ENCODE results near the gene RPL37A. TPM values are rescaled to one million over a fixed set of nuclear protein-coding genes. Genes with fewer than 3 reads are reported as not detected.
"Not testable (repeated sequence)": the region's sequence is repeated elsewhere in the genome, so short reads cannot be mapped to it uniquely, and the experiment has no call there.

RPL37A gene
- total RNA-seq, 1 donor from 2014 or later, result 933 TPM

DNA sequence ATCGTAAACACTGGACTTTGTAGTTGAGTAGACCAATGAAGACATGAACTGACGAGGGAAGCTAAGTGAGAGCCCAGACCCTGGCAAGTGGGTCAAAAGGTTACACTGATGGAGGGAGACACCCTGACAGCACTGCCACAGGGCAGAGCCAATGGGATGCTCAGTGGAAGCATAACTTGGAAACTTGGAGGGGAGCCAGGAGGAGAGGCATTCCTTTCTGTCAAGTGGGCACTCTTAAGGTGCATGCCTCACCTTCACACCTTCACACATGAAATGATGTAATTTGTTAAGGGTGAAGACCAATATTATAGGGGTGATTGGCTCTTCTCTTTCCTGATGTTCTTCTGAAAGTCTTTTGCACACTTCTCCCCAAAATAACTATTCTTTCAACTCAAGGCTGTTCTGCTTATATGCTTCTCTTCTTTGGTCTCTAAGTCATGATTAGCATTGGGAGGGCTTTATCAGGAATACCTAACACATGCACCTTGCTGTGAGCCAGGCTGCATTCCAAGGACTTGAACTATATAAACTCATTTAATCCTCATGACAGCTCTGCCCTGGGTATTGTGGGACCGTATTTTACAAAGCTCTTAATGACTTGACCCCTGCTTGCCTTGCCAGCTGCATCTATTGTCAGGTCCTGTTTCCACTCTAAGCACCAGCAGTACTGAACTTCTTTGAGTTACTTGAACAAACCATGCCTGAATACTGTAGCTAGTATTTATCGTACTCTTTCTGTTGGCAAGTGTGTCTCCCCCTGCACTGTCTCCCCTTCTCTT lies 19.0 kb downstream of the RPL37A start:
- no peak for DNase-seq

DNA sequence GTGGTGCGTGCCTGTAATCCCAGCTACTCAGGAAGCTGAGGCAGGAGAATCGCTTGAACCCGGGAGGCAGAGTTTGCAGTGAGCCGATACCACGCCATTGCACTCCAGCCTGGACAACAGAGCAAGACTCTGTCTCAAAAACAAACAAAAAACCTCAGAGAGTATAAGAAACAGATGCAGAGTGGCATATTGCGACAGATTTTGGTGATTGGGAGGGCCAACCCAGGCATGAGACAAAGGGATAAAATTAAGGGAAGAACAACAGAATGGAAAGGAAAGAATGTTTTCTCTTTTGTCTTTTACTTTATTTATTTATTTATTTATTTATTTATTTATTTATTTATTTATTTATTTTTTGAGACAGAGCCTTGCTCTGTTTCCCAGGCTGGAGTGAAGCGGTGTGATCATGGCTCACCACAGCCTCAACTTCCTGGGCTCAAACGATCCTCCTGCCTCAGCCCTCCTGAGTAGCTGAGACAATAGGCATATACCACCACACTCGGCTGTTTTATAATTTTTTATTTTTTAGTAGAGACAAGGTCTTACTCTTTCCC lies 20.0 kb downstream of the RPL37A start:
- not testable (repeated sequence) for DNase-seq

DNA sequence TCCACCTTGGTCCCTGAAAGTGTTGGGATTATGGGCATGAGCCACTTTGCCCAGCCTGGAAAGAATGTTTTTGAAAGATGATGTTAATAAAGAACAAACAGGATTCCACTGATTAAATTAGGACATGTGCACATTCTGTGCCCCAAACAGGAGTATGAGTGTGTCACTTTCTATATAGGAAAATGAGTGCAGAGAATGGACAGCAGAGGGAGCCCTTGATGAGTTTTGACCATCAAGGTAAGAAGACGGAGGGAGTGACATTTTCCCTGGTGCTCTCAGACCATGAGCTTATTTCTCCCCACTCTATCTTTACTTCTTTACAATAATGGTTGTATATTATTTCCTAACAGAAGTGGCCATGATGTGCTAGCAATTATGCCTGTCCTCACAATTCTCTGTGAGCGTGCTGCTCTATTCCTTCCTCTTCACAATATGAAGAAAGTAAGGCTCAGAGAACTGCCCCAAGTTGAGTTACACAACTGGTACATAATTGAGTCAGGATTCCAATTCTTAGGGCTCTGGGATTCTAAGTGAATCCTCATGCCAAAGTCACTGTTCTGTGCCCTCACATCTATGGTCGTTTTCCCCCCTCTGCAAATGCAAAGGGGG lies 20.6 kb downstream of the RPL37A start:
- DNase-seq, result peak; percentile 95

DNA sequence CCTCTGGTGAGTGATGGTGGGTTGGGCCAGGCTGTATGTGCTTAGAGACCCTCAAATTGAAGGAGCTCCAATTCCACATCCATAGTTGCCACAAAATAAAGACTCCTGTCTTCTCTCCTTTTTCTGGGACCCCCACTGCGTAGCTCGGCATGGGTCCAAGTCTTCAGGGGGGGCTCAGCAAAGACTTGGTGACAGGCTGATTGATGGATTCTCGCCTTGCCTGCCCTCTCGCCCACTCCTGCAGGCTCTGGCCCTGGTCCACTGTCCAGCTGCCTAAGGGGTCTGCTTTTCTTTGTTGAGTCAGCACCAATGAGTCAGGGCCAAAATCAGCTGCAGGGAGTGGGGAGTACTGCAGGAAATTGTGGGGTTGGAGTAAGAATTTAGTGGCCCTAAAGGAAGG lies 21.5 kb downstream of the RPL37A start:
- no peak for DNase-seq

DNA sequence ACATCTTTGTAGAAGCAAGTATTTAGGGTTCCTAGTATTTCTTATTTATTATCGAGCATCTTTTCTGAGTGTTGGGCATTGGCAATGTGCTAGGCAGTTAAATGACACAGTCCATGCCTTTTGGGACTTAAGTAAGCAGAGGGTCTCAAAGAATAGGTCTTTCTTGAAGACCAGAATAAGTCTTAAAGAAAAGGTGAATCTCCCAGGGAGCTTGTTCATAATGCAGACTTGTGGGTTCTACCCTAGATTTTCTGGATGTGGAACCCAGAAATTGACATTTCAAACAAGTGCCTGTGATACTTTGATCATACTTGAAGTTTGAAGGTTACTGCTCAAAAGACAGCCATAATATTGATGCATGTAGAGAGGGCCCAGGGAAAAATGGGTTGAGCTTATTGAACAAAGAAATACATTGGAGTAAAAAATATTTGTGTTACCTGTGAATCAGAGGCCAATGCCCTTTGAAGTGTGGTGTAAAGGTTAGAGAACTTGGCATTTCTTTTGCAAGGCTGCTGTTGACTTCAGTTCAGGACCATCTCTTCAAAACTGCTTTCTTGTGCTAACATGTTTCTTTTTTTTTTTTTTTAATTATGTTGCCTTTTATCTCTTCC lies 24.4 kb downstream of the RPL37A start:
- DNase-seq, result no peak

DNA sequence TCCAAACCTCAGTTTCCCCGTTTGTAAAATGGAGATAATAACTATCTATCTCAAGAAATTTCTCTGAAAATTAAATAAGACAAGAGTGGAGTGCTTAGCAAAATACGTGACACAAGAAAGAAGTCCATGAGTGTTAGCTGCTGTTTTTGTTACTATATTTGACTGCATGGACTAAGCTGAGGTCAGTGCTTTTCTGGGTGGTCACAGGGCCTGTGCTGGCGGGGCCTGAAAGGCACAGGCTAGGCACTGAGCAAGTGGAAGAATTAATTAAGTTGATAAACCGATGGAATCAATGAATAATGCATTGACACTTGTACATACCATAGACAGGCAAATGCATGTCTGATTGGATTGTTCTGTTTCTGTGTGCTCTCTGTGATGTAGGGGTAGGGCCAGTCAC lies 27.3 kb downstream of the RPL37A start:
- no peak for DNase-seq

DNA sequence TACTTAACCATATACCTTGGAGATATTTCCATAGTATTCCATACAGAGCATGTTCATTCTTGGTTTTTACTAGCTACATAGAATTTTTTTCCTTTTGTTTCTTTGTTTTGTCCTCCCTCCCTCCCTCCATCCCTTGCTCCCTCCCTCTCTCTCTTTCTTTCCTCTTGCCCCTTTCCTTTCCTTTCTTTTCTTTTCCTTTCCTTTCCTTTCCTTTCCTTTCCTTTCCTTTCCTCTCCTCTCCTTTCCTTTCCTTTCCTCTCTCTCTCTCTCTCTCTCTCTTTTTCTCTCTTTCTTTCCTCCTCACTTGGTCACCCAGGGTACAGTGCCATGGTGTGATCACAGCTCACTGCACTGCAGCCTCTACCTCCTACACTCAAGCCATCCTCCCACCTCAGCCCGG lies 28.3 kb downstream of the RPL37A start:
- no peak for DNase-seq

DNA sequence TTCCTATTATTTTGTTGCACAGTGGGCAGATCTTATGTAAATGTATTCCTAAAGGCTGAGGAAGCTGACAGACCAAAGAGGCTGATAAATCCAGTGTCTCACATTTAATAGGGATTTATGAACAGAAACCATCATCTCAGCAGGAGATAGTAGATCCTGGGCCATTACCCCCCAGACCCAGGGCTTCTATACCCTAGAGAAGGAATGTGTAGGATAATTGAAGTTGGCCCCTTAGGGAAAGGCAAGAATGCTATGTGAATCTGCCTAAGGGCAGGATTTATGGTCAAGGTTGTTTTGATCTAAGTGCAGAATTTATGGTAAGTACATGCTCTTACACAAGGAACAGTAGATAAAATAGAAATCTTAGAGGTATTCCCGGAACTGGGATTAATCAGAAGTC lies 29.0 kb downstream of the RPL37A start:
- DNase-seq, result no peak

DNA sequence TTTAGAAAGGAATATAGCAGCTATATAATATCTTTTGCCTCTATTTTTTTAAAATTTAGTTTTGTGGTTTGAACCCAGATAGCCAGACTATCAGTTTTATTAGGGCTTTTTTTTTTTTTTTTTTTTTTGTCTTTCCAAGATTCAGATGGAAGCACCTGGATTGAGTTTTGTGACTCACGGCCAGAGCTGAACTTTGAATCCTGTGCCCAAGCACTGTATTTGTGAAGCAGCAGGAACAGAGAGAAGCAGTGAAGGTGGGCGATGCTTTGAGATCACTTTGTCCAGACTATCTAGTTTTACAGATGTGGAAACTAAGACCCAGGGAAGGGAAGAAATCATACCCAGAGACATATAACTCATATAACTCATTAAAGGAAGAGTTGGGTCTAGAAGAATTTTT lies 33.9 kb downstream of the RPL37A start:
- DNase-seq, result no peak

DNA sequence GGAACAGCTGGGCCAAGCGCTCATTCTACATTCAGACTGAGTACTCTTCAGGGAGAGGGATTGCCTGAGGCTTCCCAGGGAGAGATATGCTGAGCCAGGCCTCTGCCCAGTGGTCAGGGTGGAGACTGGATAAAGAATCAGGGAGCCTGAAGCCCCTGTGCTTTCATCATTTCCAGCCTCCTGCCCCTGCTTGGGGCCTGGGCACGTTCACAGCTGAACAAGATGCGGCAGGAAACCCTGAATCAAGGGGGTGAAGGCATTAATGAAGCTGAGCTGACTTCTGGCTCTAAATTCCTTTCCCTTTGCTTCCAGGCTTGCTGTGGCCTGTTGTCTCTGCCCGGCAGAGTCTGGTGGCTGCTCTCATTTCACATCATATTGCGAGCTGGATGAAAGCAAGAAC lies 35.0 kb downstream of the RPL37A start:
- peak; percentile 55 for DNase-seq

DNA sequence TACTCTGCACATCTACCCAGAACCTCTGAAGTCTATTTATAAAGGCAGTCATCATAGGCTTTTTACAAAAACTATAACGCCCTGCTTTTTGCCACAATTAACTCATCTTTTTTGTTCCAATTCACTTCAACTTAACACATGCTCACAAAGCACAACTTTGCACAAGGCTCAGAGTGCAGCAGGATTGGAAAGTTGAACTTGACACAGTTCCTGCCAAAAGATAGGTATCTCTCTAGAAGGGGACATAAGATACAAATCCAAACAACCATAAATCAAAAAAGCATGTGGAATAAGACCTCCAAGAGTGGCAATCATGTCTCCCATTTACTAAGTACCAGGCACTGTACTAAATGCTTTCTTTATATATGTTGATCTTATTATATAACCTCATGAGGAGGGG lies 36.2 kb downstream of the RPL37A start:
- no peak for DNase-seq

DNA sequence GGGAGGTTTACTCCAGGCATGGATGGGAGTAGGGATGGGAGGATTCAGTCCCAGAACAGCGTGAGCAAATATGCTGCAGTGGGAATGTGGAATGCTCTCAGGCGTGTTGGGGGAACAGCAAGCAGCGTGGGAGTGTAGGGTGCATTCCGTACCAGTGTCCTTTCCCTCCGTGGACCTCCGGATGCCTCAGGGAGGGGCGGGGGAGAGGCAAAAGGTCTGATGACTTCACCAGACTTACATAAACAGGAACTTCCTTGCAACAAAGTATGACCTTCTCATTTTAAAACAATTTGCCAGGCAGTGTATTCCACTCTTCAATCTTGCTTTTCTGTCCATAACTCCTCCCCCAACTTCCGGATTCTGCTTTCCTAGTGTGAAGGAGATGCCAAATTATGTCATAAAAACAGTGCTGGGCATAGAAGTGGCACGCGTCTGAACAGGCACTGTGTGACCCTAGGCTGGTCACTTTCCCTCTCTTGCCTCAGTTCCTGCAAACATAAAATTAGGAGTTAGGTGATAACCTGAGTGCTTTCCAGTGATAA lies 36.9 kb downstream of the RPL37A start:
- peak; percentile 51 for DNase-seq

DNA sequence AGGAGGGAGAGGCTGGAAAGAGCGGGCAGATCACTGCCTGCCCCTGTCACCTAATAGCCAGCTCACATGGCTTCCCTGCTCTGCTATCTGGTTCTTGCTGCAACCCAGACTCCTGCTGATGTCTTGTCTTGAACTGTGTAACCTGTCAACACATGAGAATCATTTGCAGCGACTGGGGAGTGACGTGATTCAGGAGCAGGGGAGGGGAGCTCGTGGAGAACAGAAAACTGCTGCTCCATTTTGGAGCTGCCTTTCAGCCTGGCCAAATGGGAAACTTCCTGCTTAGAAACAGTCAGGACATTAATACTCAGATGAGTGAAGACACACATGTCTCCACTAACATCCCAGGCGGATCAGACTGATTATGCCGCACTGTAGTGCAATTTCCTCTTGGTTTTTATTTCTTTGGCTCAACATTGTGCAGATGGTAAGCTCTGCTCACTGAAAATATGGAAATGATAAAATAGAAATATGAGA lies 38.1 kb downstream of the RPL37A start:
- DNase-seq, result peak; percentile 78

DNA sequence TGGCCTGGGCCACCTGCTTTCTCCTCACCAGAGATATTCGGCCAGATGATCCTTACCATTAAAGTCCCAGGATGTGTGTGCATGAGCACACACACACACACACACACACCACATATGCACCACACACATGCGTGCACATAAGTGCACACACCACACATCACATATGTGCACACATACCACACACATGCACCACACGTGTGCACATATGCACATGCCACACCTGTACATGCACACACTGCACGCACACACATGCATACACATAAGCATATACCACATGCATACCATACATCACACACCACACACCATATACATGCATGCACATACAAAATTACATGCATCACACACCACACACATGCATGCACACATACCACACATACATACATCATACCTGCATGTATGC lies 38.7 kb downstream of the RPL37A start:
- no peak for DNase-seq

DNA sequence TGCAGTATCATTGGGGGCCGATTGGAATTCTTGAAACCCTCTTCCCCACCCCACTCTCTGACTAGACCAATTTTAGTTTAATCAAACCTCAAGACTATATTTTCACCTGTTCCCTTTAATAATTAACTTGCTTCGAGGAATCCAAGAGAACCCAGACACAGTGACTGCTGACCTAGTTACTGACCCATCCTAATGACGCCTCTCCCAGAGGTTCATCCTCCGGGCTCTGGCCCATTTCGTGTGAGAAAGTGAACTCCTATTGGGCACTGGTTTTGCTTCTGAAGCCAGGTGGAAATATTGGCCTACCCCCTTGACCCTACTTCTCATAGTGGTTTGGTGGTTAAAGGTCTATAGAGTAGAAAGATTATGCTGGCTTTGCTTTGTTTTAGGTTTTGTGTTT lies 39.9 kb downstream of the RPL37A start:
- DNase-seq, result no peak

DNA sequence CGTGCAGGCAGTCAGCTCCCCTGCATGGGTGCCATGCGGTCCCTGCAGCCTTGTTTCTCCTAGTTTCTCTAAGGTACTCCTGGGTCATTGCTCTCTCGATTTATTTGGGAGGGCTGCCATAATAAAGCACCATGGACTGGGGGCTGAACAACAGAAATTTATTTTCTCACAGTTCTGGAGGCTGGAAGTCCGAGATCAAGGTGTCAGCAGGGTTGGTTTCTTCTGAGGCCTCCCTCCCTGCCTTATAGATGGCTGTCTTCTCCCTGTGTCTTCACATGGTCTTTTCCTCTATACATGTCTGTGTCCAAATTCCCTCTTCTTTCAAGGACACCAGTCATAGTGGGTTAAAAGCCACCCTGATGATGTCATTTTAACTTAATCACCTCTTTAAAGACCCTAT lies 40.5 kb downstream of the RPL37A start:
- no peak for DNase-seq

DNA sequence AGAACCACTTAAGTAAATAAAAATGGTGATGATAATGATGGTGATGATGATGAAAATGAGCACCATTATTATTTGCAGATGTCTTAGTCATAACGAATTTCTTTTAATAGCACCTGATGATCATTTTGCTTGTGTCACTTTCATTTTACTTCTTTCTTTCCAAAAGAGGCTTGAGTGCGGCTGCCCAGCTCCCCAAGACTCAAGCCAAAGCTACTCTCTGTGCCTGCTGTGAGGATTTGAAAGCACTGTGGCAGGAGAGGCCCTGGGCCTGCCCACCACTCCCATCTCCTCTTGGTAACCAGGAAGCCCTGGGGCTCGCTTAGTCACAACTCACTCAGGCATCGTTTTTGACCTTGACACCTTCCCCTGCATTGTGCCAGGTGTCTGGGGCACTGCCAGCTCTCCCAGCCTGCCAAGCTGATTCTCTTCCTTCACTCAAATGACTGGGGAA lies 41.2 kb downstream of the RPL37A start:
- DNase-seq, result no peak

DNA sequence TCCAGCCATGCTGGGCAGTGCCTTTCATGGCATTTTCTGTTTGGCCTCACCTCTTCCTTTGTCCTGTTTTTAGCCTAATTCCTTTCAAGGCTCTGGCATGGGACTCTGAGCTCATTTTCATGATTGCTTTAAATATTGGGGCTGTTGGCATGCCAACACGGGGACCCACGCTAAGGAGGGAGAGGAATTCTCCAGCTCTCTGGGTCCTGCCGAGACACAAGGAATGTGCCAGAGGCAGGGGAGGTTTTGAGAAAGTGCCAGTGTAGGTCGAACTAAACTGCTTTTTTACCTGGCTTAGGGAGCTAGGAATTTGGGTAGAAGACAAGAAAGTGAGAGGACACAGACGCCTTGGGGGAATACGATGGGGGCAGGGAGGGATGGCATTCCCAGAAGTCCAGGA lies 42.3 kb downstream of the RPL37A start:
- no peak for DNase-seq

DNA sequence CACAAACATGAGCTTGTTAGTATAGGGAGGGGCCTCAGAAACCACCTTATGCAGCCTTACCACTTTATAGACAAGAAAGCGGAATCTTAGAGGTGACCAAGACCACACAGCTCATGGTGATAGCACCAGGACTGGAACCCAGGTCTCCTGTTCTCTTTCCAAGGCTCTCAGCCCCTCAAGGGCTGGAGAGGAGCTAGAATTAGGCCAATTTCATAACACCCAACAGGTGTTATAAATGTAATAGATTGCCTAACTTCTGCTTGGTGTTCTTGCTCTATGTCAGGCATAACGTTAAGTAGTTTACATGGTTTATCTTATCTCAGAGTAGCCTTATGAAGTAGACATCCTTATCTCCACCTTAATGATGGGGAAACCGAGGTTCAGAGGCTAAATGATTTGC lies 42.9 kb downstream of the RPL37A start:
- DNase-seq, result no peak

DNA sequence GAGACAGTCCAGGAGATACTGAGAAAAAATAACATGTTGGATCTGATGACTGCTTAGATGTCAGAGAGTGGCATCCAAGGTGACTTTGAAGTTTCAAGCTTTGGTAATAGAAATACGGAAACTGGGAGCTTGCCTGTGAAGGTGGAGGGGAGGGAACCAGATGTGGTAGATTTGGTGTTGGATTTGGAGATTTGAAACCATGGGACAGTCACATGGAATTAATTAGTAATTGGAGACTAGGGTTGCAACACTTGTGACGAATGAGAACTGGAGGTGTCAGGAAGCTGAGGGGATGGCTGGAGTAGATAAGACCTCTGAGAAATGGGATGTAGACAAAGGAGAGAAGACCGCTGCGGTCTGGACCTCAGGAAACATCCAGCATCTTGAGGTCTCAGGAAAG lies 46.7 kb downstream of the RPL37A start:
- DNase-seq, result no peak

DNA sequence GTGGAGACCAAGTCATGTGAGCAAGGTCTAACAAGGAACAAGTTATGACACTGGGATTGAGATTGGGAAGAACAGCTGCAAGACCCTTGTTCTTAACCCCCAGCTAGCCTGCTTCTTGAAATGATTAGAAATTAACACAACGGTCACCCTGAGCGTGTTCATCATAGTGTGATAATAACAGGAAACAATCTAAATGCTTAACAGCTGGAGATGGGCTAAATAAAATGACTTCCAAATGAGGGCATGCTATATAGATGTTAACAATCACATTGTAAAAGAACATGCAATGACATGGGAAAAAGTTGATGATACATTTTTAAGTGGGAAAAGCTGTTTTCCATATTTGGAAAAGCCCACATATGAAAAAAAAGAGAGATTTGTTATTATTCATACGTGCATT lies 47.6 kb downstream of the RPL37A start:
- no peak for DNase-seq

DNA sequence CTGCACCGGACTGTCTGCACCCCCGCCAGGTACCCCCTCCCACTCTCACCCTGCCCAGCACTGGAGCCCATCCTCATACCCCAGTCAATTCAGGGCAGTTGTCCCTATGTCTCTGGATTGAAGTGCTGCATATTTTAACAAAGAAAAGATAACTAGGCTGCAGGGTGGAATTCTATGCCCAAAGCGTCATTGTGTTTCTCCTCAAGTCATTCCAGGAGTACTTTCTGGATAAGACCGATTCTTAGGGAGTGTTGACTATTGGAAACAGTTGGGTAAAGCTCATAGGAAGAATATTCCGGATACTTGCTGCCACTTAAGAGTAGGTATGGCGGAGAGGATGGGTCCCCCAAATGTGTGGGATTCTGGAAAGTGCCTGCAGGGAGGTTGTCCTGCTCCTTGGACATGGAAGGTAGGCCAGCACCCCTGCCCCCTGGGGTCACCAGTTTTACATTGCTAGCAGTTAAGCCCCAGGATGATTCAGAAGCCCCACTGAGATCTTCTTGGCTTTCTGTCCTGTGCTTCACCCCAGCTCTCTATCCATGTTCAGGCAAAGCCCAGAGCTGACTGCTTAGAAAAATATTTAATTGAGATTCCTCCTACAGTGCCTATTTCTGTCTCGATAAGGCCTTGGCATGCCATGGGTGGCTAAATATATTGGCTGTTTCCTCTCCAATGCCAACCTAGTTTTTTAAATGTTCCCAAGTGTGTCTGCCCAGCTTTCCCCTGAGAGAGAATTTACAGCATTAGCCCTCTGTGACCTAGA lies 48.2 kb downstream of the RPL37A start:
- DNase-seq, result no peak
